Measurements from ENCODE around the gene RDH11.

Gene RDH11, protein sequence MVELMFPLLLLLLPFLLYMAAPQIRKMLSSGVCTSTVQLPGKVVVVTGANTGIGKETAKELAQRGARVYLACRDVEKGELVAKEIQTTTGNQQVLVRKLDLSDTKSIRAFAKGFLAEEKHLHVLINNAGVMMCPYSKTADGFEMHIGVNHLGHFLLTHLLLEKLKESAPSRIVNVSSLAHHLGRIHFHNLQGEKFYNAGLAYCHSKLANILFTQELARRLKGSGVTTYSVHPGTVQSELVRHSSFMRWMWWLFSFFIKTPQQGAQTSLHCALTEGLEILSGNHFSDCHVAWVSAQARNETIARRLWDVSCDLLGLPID

DNA sequence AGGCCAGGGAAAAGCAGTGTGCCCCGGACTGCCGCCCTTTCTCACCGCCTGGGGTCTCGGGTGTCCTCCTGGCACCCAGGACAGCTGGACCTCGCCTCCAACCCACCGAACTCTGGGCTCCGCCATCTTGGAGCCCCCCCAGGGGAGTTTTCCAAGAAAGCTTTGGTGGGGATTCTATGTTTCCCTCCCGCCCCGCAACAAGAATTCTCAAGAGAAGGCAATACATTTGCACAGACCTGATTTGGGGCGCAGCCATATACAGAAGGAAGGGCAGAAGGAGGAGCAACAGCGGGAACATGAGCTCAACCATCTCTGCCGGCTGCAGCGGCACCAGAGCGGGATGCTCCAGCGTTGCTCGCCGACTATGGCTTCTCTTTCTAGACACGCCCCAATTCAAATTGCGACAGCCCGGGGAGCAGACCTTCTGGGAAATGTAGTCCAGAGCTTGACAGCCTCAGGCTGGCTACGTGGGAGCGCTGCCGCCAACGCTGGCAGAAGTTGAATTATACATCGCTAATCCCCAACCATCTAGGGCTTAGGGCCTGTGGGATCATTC, at the start of gene RDH11:
Gene RDH11, minus strand, starts transcription at position 371 of the 556 bp plus-strand sequence. Its CDS starts 61 bp downstream, at position 310.
- Histone ChIP-seq H3K4me1 (ENCODE audit: control insufficient read depth, insufficient read depth, low read length) (no peaks in the 10 kb centered on the region), H3K36me3 (ENCODE audit: control insufficient read depth, insufficient read depth, low read length) (peaks cover 8% of the 10 kb centered on the region), H3K4me3 (ENCODE audit: low read length) (peak within 1 kb of the TSS; percentile 89), H3K27ac (ENCODE audit: low read depth, low read length) (peak within 1 kb of the TSS; percentile 47), H3K27me3 (ENCODE audit: control insufficient read depth, insufficient read depth, low read length) (no peaks in the 10 kb centered on the region), H3K9ac (ENCODE audit: low read length) (peak within 1 kb of the TSS; percentile 0)

DNA sequence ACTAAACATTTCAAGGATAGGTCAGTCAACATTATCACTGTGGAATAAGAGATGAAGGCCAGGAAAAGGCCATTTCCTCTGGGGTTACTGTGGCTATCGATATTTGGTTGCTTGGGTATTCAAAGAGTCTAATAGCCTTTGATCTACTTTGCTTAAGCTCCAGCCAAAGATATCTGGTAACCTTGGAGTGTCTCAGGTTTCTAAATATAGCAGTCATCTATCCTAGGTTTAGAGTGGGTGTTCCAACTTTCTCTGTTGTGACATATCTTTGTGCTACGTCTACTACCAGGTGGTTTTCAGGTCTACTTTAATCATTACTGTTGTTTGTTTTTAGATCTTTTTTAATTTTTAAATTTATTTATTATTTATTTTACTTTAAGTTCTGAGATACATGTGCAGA, 48.5 kb upstream of the RDH11 start:
- Histone ChIP-seq H3K27ac (ENCODE audit: low read depth, low read length) (no peak overlapping the region), H3K36me3 (ENCODE audit: control insufficient read depth, insufficient read depth, low read length) (peaks cover 7% of the 10 kb centered on the region), H3K4me3 (ENCODE audit: low read length) (no peak overlapping the region), H3K27me3 (ENCODE audit: control insufficient read depth, insufficient read depth, low read length) (no peaks in the 10 kb centered on the region), H3K9ac (ENCODE audit: low read length) (no peak overlapping the region), H3K4me1 (ENCODE audit: control insufficient read depth, insufficient read depth, low read length) (no peaks in the 10 kb centered on the region)

DNA sequence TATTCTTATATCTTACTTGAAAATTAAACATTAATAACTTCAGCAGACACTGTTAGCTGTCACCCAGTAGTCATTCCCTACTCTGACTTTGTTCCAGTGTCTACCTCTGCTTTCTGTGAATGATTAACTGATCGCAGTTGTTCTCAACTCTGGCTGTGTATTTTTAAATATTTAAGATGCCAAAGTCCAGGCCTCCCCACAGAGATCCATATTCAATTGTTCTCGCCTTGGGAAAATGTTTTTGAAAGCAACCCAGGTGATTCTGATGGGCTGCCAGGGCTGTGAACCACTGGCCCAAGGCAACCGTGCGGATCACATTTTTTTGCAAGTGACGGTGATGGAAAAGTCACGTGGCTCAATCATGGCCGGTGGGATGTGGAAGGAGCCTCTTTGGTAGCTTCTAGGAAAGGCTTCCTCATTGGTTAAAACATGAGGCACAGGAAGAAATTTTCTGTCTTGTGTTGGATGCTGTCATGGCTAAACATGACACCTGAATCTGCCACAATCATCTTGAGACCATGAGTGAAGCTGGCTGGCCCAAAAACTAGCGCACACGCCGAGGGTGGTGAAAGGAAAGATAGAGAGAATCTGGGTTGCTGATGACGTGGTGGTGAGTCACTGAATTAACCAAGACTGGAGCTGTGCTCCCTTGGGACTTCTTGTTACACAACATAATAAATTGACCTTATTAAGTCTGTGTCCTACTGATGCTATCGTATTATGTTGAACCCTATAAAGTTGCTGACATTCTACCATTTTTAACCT, 43.4 kb upstream of the RDH11 start:
- no peaks in the 10 kb centered on the region for H3K27me3 ChIP-seq (ENCODE audit: control insufficient read depth, insufficient read depth, low read length)
- H3K27ac ChIP-seq (ENCODE audit: low read depth, low read length) = no peak overlapping the region
- H3K4me3 ChIP-seq (ENCODE audit: low read length) = no peak overlapping the region
- H3K9ac ChIP-seq (ENCODE audit: low read length) = no peak overlapping the region
- no peaks in the 10 kb centered on the region for H3K4me1 ChIP-seq (ENCODE audit: control insufficient read depth, insufficient read depth, low read length)
- H3K36me3 ChIP-seq (ENCODE audit: control insufficient read depth, insufficient read depth, low read length) = no peaks in the 10 kb centered on the region

DNA sequence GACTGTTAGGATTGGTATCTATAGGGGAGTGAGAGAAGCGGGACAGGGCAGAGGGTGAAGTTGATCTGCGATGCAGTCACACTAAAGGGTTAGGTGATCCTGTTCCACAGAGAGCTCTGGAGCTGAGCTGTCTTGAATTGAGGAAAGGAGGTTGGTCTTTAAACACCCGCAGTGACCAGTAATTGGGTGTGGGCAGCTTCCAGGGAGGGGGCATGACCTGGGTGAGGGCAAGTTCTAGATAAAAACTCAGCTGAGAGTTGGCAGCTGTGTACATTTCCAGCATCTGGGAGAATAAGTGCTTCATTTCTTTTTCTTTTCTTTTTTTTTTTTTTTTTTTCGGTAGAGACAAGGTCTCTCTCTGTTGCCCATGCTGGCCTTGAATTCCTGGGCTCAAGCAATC, 41.2 kb upstream of the RDH11 start:
- H3K27ac ChIP-seq (ENCODE audit: low read depth, low read length) = no peak overlapping the region
- no peak overlapping the region for H3K4me3 ChIP-seq (ENCODE audit: low read length)
- no peaks in the 10 kb centered on the region for H3K4me1 ChIP-seq (ENCODE audit: control insufficient read depth, insufficient read depth, low read length)
- H3K36me3 ChIP-seq (ENCODE audit: control insufficient read depth, insufficient read depth, low read length) = no peaks in the 10 kb centered on the region
- no peaks in the 10 kb centered on the region for H3K27me3 ChIP-seq (ENCODE audit: control insufficient read depth, insufficient read depth, low read length)
- H3K9ac ChIP-seq (ENCODE audit: low read length) = no peak overlapping the region

DNA sequence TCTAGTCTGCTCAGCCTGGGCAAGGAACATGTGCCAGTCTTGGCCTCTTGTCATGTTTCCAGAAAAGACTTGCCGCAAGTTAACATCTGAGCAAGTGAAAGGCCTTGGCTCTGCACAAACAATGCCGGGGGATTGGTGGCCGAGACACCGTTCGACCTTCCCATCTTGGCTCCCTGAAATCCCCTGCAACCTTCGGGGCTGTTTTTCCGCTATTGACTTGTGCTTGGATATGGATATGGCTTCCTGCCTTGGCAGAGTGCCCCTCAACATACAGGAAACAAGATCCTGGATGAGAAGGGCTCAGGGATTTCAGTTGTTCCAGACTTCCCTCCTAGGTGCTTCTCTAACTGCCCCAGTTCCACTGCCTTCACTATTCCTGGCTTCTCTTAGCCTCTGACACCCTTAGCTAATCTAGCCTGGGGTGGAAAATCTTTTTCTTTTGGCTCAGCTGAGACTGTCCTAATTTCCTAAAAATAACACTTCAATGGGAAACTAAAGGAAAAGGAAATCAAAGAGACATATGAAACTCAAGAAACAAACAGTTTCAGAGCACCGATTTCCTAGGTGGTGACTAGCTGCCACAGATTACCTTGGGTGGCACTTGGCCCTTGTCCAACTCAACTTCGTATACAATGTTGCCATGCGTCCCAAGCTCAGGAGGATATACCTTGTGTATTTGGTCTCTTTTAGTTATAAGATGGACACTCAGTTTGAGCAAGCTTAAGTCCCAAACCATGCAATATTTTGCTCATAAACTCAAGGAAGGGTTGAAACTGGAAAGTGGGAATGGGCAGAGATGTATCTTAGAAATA, 40.0 kb upstream of the RDH11 start:
- no peaks in the 10 kb centered on the region for H3K27me3 ChIP-seq (ENCODE audit: control insufficient read depth, insufficient read depth, low read length)
- H3K36me3 ChIP-seq (ENCODE audit: control insufficient read depth, insufficient read depth, low read length) = no peaks in the 10 kb centered on the region
- H3K4me1 ChIP-seq (ENCODE audit: control insufficient read depth, insufficient read depth, low read length) = no peaks in the 10 kb centered on the region
- H3K9ac ChIP-seq (ENCODE audit: low read length) = no peak overlapping the region
- H3K4me3 ChIP-seq (ENCODE audit: low read length) = no peak overlapping the region
- no peak overlapping the region for H3K27ac ChIP-seq (ENCODE audit: low read depth, low read length)

DNA sequence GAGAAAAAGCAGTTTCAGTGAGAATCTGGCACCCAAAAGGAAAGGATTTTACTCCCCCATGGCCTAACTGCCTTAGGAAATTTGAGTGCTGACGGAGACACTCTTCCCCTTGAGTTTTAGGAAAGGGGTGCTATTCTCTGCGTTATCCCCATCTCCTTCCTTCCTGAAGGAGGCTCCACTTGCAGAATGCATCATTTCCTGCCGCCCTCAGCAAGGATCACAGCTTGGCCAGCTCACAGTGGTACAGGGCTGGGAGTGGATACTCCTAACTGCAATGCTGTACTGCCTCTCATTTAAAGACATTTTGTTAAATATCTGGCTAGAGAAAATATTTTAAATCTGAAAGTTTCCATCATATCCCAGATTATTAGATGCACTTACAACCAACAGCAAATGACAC, 39.1 kb upstream of the RDH11 start:
- Histone ChIP-seq H3K27ac (ENCODE audit: low read depth, low read length) (no peak overlapping the region), H3K9ac (ENCODE audit: low read length) (no peak overlapping the region), H3K27me3 (ENCODE audit: control insufficient read depth, insufficient read depth, low read length) (no peaks in the 10 kb centered on the region), H3K4me1 (ENCODE audit: control insufficient read depth, insufficient read depth, low read length) (no peaks in the 10 kb centered on the region), H3K4me3 (ENCODE audit: low read length) (no peak overlapping the region), H3K36me3 (ENCODE audit: control insufficient read depth, insufficient read depth, low read length) (no peaks in the 10 kb centered on the region)

DNA sequence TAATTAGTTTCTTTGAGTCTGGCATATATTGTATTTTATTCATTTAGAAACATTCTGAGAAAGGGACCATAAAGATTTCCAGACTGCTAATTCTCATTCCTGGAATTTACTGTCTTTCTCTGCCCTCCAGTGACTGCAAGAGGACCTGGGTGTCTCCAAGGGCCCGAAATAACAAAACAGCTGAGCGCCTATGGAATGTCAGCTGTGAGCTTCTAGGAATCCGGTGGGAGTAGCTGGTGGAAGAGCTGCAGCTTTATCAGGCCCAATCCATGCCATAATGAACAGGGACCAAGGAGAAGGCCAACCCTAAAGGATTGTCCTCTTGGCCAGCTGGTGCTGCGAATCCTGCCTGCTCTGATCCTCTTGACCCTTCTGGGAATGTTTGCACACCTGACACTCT, 38.1 kb upstream of the RDH11 start:
- Histone ChIP-seq H3K4me3 (ENCODE audit: low read length) (no peak overlapping the region), H3K9ac (ENCODE audit: low read length) (no peak overlapping the region), H3K27ac (ENCODE audit: low read depth, low read length) (no peak overlapping the region), H3K36me3 (ENCODE audit: control insufficient read depth, insufficient read depth, low read length) (no peaks in the 10 kb centered on the region), H3K4me1 (ENCODE audit: control insufficient read depth, insufficient read depth, low read length) (no peaks in the 10 kb centered on the region), H3K27me3 (ENCODE audit: control insufficient read depth, insufficient read depth, low read length) (no peaks in the 10 kb centered on the region)

DNA sequence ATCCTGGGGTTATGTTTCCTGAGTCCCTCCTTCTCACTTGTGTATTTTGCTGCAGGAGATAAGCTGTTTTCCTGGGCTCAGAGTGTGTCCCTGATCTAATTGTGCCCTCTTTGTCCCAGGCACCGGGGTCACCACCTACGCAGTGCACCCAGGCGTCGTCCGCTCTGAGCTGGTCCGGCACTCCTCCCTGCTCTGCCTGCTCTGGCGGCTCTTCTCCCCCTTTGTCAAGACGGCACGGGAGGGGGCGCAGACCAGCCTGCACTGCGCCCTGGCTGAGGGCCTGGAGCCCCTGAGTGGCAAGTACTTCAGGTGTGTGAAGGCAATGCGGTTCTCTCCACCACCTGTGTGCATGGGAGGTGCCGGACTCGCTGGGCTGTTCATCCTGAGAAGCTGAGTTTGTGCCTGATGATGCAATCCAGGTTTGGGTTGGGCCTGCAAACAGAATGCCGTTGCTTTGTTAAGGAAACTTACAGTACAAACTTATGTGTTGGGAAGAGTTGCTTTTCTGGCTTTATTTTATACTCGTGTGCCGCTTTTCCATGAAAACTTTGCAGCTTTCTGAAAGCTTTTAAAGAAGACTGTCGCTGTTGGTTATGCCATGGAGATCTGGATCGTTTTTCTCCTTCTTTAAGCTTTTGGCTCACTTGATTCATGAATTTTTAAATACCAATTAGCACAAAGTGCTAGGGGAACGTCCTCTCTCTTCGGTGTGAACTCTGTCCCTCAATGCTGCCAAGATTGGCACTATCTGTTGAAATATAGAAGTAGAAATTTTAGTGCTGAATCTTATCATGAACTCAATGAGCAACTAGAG, 33.7 kb upstream of the RDH11 start:
- Histone ChIP-seq H3K27me3 (ENCODE audit: control insufficient read depth, insufficient read depth, low read length) (no peaks in the 10 kb centered on the region), H3K4me1 (ENCODE audit: control insufficient read depth, insufficient read depth, low read length) (no peaks in the 10 kb centered on the region), H3K9ac (ENCODE audit: low read length) (no peak overlapping the region), H3K4me3 (ENCODE audit: low read length) (no peak overlapping the region), H3K27ac (ENCODE audit: low read depth, low read length) (no peak overlapping the region), H3K36me3 (ENCODE audit: control insufficient read depth, insufficient read depth, low read length) (no peaks in the 10 kb centered on the region)

DNA sequence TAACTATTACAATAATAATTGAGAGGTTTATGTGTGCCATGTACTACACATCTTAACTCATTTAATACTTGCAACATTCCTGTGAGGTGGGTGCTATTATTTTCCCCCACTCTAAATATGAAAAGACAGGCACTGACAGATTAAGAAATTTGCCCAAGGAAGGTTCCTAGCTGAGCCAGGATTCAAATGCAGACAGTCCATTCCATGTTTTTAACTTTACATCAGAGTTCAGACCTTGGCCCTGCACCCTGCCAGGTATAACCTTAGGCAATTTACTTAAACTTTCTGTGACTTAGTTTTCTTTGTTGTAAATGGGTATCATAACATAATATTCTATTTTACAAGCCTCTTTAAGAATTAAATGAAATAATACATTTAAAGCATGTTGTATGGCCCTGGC, 32.7 kb upstream of the RDH11 start:
- H3K9ac ChIP-seq (ENCODE audit: low read length) = no peak overlapping the region
- no peak overlapping the region for H3K27ac ChIP-seq (ENCODE audit: low read depth, low read length)
- no peak overlapping the region for H3K4me3 ChIP-seq (ENCODE audit: low read length)
- H3K4me1 ChIP-seq (ENCODE audit: control insufficient read depth, insufficient read depth, low read length) = no peaks in the 10 kb centered on the region
- H3K36me3 ChIP-seq (ENCODE audit: control insufficient read depth, insufficient read depth, low read length) = no peaks in the 10 kb centered on the region
- H3K27me3 ChIP-seq (ENCODE audit: control insufficient read depth, insufficient read depth, low read length) = no peaks in the 10 kb centered on the region

DNA sequence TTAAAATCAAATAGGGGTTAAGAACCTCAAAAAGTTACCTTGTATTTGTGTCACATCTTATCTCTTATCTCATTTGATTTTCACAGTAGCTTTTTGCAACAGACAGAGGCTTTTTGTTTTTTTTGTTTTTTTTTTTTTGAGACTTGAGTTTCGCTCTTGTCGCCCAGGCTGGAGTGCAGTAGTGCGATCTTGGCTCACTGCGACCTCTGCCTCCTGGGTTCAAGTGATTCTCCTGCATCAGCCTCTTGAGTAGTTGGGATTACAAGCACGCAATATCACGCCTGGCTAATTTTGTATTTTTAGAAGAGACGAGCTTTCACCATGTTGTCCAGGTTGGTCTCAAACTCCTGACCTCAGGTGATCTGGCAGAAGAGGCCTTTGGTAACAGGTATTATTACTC, 31.8 kb upstream of the RDH11 start:
- Histone ChIP-seq H3K4me3 (ENCODE audit: low read length) (no peak overlapping the region), H3K4me1 (ENCODE audit: control insufficient read depth, insufficient read depth, low read length) (no peaks in the 10 kb centered on the region), H3K36me3 (ENCODE audit: control insufficient read depth, insufficient read depth, low read length) (no peaks in the 10 kb centered on the region), H3K27me3 (ENCODE audit: control insufficient read depth, insufficient read depth, low read length) (no peaks in the 10 kb centered on the region), H3K27ac (ENCODE audit: low read depth, low read length) (no peak overlapping the region), H3K9ac (ENCODE audit: low read length) (no peak overlapping the region)

DNA sequence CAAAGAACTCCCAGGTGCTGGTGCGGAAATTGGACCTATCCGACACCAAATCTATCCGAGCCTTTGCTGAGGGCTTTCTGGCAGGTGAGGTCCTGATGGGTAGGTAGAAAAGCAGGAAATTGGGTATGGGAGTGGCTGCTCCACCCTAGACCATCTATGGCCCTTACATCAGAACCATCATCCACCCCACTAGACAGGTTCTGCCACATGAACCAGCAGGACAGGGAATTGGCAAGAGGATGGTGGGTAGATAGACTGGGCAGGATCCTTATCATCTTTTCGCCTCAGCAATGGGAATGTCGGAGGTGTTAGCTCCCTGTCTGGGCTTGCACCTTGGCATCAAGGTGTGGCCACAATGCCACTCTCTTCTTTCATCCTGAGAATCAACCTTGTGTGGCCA, 29.6 kb upstream of the RDH11 start:
- H3K27me3 ChIP-seq (ENCODE audit: control insufficient read depth, insufficient read depth, low read length) = no peaks in the 10 kb centered on the region
- no peak overlapping the region for H3K9ac ChIP-seq (ENCODE audit: low read length)
- no peak overlapping the region for H3K27ac ChIP-seq (ENCODE audit: low read depth, low read length)
- no peaks in the 10 kb centered on the region for H3K4me1 ChIP-seq (ENCODE audit: control insufficient read depth, insufficient read depth, low read length)
- no peak overlapping the region for H3K4me3 ChIP-seq (ENCODE audit: low read length)
- no peaks in the 10 kb centered on the region for H3K36me3 ChIP-seq (ENCODE audit: control insufficient read depth, insufficient read depth, low read length)

Measured in rectal smooth muscle tissue (tissue), 1 donor.